ENCODE data around the gene GSDMA. TPM values are rescaled to one million over a fixed set of nuclear protein-coding genes. Genes with fewer than 3 reads are reported as not detected.

GSDMA gene
- total and polyA plus RNA-seq, 2 experiments from 2014 or later, result 0.08 TPM; not detected in 1

DNA sequence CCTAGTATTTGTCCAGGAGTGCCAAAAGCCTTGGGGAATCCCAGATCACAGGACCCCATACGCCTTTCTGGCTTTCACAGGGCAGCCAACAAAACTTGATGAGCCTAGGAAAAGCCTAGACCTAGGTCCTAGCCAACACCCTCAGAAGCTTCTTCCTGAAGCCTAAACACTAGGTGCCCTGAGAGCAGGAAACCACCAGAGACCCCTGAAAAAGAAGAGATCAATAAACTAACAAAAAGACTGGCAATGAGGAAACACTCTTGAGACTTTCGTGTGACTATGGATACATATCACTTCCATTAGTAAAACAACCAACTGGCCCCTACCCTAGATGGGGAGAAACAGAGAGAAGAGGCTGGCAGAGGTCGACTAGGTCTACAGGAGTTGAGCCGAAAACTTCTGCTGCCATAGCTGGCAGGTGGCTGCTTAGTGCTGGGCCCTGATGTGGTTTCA, 36.6 kb upstream of the GSDMA start:
- Histone ChIP-seq H2AFZ (no peak overlapping the region), H3K9me3 (ENCODE audit: low read depth) (no peaks in the 10 kb centered on the region), H3K27ac (peak overlapping the region; percentile 95), H3K27me3 (no peaks in the 10 kb centered on the region), H3K79me2 (peaks cover 38% of the 10 kb centered on the region), H3K9me2 (replicated peaks; ENCODE audit: insufficient read depth) (no peaks in the 10 kb centered on the region), H3K36me3 (replicated peaks; ENCODE audit: insufficient read depth, low read depth) (no peaks in the 10 kb centered on the region), H3K4me3 (peak overlapping the region; percentile 54), H3K4me2 (peak overlapping the region; percentile 97), H3K4me1 (ENCODE audit: insufficient read depth) (peaks cover 20% of the 10 kb centered on the region), H4K20me1 (ENCODE audit: insufficient read depth, poor library complexity, severe bottlenecking) (peaks cover 20% of the 10 kb centered on the region)
- DNase-seq (ENCODE audit: low spot score), result no peak
- TF ChIP-seq, protein P1, sequence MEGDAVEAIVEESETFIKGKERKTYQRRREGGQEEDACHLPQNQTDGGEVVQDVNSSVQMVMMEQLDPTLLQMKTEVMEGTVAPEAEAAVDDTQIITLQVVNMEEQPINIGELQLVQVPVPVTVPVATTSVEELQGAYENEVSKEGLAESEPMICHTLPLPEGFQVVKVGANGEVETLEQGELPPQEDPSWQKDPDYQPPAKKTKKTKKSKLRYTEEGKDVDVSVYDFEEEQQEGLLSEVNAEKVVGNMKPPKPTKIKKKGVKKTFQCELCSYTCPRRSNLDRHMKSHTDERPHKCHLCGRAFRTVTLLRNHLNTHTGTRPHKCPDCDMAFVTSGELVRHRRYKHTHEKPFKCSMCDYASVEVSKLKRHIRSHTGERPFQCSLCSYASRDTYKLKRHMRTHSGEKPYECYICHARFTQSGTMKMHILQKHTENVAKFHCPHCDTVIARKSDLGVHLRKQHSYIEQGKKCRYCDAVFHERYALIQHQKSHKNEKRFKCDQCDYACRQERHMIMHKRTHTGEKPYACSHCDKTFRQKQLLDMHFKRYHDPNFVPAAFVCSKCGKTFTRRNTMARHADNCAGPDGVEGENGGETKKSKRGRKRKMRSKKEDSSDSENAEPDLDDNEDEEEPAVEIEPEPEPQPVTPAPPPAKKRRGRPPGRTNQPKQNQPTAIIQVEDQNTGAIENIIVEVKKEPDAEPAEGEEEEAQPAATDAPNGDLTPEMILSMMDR (IDR thresholded peaks at IDR 0.05; ENCODE audit: poor library complexity), result no peak
- no peak for TF ChIP-seq EZH2 (IDR thresholded peaks at IDR 0.05; ENCODE audit: borderline replicate concordance)
- no peak for TF ChIP-seq EZH2phosphoT487 (IDR thresholded peaks at IDR 0.05; ENCODE audit: low read depth, severe bottlenecking, unreplicated experiment)
- 43% methylated on average over 4 of the region's 4 CpGs for WGBS (ENCODE audit: low lambda C conversion rate, missing lambda C conversion rate)

DNA sequence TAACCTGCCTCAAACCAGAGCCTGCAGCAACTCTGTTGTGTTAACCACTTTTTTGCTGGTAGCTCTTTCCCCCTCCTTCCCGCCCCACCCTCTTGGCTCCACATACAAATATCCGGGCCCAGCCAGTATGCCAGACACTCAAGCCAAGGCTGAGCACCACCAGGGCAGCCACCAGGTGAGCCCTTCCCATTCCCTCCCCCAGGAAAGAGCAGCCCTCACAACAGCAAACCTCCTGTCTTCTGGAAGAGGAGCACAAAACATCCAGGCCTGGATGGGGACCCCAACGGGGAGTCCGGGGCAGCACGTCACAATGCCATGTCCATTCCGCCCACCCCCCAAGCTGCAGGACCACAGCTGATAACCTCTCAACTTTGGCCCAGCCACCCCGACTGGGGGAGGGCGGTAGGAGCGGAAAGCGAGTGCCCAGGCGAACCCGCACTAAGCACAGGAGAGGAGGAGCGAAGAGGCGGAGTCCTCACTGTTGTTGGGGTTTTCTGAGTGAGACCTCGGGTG, 36.2 kb upstream of the GSDMA start:
- Histone ChIP-seq H3K4me3 (peak overlapping the region; percentile 63), H4K20me1 (ENCODE audit: insufficient read depth, poor library complexity, severe bottlenecking) (peaks cover 20% of the 10 kb centered on the region), H3K79me2 (peaks cover 38% of the 10 kb centered on the region), H3K9me2 (replicated peaks; ENCODE audit: insufficient read depth) (no peaks in the 10 kb centered on the region), H3K36me3 (replicated peaks; ENCODE audit: insufficient read depth, low read depth) (no peaks in the 10 kb centered on the region), H3K4me1 (ENCODE audit: insufficient read depth) (peaks cover 20% of the 10 kb centered on the region), H3K4me2 (peak overlapping the region; percentile 97), H3K9me3 (ENCODE audit: low read depth) (no peaks in the 10 kb centered on the region), H3K27me3 (no peaks in the 10 kb centered on the region), H2AFZ (peak overlapping the region; percentile 36), H3K27ac (peak overlapping the region; percentile 95)
- TF ChIP-seq, protein P1 (IDR thresholded peaks at IDR 0.05; ENCODE audit: poor library complexity), result no peak
- no peak for TF ChIP-seq EZH2 (IDR thresholded peaks at IDR 0.05; ENCODE audit: borderline replicate concordance)
- no peak for TF ChIP-seq EZH2phosphoT487 (IDR thresholded peaks at IDR 0.05; ENCODE audit: low read depth, severe bottlenecking, unreplicated experiment)
- DNase-seq (ENCODE audit: low spot score), result peak; percentile 66
- 2% methylated on average over 13 of the region's 15 CpGs for WGBS (ENCODE audit: low lambda C conversion rate, missing lambda C conversion rate)

DNA sequence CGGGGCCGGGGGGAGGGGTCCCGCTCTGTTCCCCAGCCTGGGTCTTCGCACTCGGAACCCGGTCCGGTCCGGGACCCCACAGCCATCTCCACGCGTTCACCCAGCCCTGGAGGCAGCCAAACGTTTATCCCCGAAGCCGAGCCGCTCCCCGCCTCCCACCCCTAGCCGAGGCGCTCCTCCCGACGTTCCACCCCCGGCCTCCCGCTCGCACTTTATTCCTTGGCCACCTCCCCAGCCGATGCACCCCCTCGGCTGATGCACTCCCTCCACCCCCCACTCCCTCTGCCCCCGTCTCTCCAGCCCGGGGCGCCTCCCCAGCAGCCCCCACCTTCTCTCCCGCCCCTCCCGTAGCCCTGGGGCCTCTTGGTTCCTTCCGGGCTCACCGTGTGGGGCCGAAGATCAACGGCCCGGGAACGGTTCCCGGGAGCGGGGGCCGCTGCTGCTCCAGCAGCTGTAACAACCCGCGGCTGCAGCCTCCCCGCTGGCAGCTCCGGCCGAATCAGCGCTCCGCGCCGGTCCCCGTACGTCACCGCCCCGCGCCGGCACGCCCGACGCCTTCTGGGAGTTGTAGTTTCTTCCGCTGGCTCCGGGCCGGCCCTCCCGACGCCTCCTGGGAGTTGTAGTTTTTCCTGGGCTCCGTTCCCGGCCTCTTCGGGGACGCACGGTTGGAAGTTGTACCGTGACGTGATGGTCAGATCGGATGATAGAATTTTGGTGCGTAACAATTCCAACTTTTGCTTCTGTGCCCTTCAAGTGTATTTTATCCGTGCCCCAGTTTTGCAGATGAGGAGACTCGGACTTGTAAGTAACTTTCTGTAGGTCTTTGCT, 35.5 kb upstream of the GSDMA start, which contains the start of the genes LRRC3C and ORMDL3:
TSS of gene LRRC3C (plus strand) at position 632 of the 828 bp plus-strand sequence. CDS start 13,792 bp downstream, outside the sequence.
TSS of gene ORMDL3 (minus strand) at position 501 of the 828 bp plus-strand sequence. CDS start 3,398 bp downstream, outside the sequence.
- Histone ChIP-seq H3K4me1 (ENCODE audit: insufficient read depth) (peaks cover 20% of the 10 kb centered on the region), H3K9me3 (ENCODE audit: low read depth) (no peaks in the 10 kb centered on the region), H3K27me3 (no peaks in the 10 kb centered on the region), H3K36me3 (replicated peaks; ENCODE audit: insufficient read depth, low read depth) (no peaks in the 10 kb centered on the region), H3K9me2 (replicated peaks; ENCODE audit: insufficient read depth) (no peaks in the 10 kb centered on the region), H3K4me2 (peak within 1 kb of the TSS; percentile 97), H2AFZ (peak within 1 kb of the TSS; percentile 85), H3K4me3 (peak within 1 kb of the TSS; percentile 63), H3K79me2 (peaks cover 38% of the 10 kb centered on the region), H3K27ac (peak within 1 kb of the TSS; percentile 95), H4K20me1 (ENCODE audit: insufficient read depth, poor library complexity, severe bottlenecking) (peaks cover 20% of the 10 kb centered on the region)
- 2% methylated on average over 49 of the region's 72 CpGs for WGBS (ENCODE audit: low lambda C conversion rate, missing lambda C conversion rate)
- TF ChIP-seq, protein P1 (IDR thresholded peaks at IDR 0.05; ENCODE audit: poor library complexity), result no peak
- TF ChIP-seq EZH2phosphoT487 (IDR thresholded peaks at IDR 0.05; ENCODE audit: low read depth, severe bottlenecking, unreplicated experiment) (no peak), EZH2 (IDR thresholded peaks at IDR 0.05; ENCODE audit: borderline replicate concordance) (no peak)
- DNase-seq (ENCODE audit: low spot score), result peak; percentile 98
